ENCODE results near the gene SCG3. TPM values are rescaled to one million over a fixed set of nuclear protein-coding genes. Genes with fewer than 3 reads are reported as not detected.

Gene SCG3
- total RNA-seq, 1 donor from 2014 or later, result 1.5 TPM

- H3K4me3 ChIP-seq, result no peak overlapping the region
- DNase-seq (ENCODE audit: extremely low spot score in 2 of 2), result no peak
- intact Hi-C loops (cut with DNase I), result no loop called here
- H3K27me3 ChIP-seq, result no peaks in the 10 kb centered on the region
- no peaks in the 10 kb centered on the region for H3K36me3 ChIP-seq
- no peaks in the 10 kb centered on the region for H3K9me3 ChIP-seq
- no peak overlapping the region for H3K27ac ChIP-seq
- TF ChIP-seq CTCF (IDR thresholded peaks at IDR 0.05) (no peak), POLR2AphosphoS5 (IDR thresholded peaks at IDR 0.05; ENCODE audit: insufficient read depth in 1 of 2, low read depth in 1 of 2) (no peak), POLR2A (IDR thresholded peaks at IDR 0.05) (no peak)
- no peaks in the 10 kb centered on the region for H3K4me1 ChIP-seq
Observed at GRCh38 chr15:51672155-51672687, 9.1 kb upstream of the SCG3 start.

- no peaks in the 10 kb centered on the region for H3K27me3 ChIP-seq
- intact Hi-C loops (cut with DNase I), result no loop called here
- TF ChIP-seq POLR2AphosphoS5 (IDR thresholded peaks at IDR 0.05; ENCODE audit: insufficient read depth in 1 of 2, low read depth in 1 of 2) (no peak), CTCF (IDR thresholded peaks at IDR 0.05) (no peak), POLR2A (IDR thresholded peaks at IDR 0.05) (no peak)
- DNase-seq (ENCODE audit: extremely low spot score in 2 of 2), result no peak
- H3K36me3 ChIP-seq, result no peaks in the 10 kb centered on the region
- H3K27ac ChIP-seq, result no peak overlapping the region
- H3K9me3 ChIP-seq, result no peaks in the 10 kb centered on the region
- H3K4me3 ChIP-seq, result no peak overlapping the region
- H3K4me1 ChIP-seq, result no peaks in the 10 kb centered on the region
Observed at GRCh38 chr15:51672913-51673857, 8.1 kb upstream of the SCG3 start.

GRCh38 chr15:51675234-51675633 is 6.1 kb upstream of the SCG3 start:
- no peaks in the 10 kb centered on the region for H3K27me3 ChIP-seq
- H3K27ac ChIP-seq, result no peak overlapping the region
- H3K36me3 ChIP-seq, result no peaks in the 10 kb centered on the region
- intact Hi-C loops (cut with DNase I), result no loop called here
- no peak for DNase-seq (ENCODE audit: extremely low spot score in 2 of 2)
- H3K9me3 ChIP-seq, result no peaks in the 10 kb centered on the region
- no peak for TF ChIP-seq POLR2A (IDR thresholded peaks at IDR 0.05)
- no peak for TF ChIP-seq POLR2AphosphoS5 (IDR thresholded peaks at IDR 0.05; ENCODE audit: insufficient read depth in 1 of 2, low read depth in 1 of 2)
- no peak for TF ChIP-seq CTCF (IDR thresholded peaks at IDR 0.05)
- no peak overlapping the region for H3K4me3 ChIP-seq
- H3K4me1 ChIP-seq, result no peaks in the 10 kb centered on the region

DNA sequence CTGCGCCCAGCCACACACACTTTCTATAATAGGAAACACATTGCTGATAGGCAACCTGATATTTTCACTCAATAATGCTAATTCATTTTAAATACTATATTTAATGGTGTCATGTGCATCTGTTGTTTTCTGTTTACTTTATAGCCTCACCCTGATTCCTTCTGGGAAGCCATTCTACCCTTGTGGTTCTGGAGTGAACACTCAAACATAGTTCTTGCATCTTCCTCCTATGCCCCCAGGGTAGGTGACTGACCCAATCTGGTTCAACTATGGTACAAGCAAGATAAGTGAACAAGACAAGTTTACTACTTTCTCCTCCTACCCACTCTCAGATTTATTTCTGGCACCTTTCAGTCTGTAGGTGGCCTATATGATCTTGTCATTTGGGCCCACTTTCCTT is 4.3 kb upstream of the SCG3 start:
- DNase-seq (ENCODE audit: extremely low spot score in 2 of 2), result no peak
- Histone ChIP-seq H3K4me3 (no peak overlapping the region), H3K9me3 (no peaks in the 10 kb centered on the region), H3K27ac (no peak overlapping the region), H3K27me3 (no peaks in the 10 kb centered on the region), H3K4me1 (peaks cover 4% of the 10 kb centered on the region), H3K36me3 (no peaks in the 10 kb centered on the region)
- TF ChIP-seq CTCF (IDR thresholded peaks at IDR 0.05) (no peak), POLR2A (IDR thresholded peaks at IDR 0.05) (no peak), POLR2AphosphoS5 (IDR thresholded peaks at IDR 0.05; ENCODE audit: insufficient read depth in 1 of 2, low read depth in 1 of 2) (no peak)
- intact Hi-C loops (cut with DNase I), result no loop called here

DNA sequence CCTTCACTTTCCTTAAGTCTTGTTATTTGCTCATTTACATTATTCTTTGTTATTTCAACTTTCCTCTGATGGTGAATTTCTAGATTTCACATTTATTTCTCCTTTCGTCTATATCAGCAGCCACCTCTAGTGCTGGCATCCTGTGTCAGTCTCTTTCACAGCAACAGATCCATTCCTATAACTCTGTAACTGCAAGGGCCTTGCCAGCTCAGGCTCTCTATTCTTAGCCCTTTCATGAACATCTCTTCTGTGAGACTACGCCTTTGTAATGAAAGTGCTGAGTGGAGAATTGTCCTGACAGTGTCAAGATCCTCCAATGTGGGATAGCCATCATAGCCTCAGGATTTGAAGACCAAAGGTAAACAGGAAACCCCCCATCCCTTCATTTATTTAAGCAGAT is 3.9 kb upstream of the SCG3 start:
- no peak overlapping the region for H3K4me3 ChIP-seq
- no peaks in the 10 kb centered on the region for H3K36me3 ChIP-seq
- TF ChIP-seq POLR2A (IDR thresholded peaks at IDR 0.05) (no peak), POLR2AphosphoS5 (IDR thresholded peaks at IDR 0.05; ENCODE audit: insufficient read depth in 1 of 2, low read depth in 1 of 2) (no peak), CTCF (IDR thresholded peaks at IDR 0.05) (no peak)
- no peaks in the 10 kb centered on the region for H3K9me3 ChIP-seq
- H3K27me3 ChIP-seq, result no peaks in the 10 kb centered on the region
- no peak for DNase-seq (ENCODE audit: extremely low spot score in 2 of 2)
- intact Hi-C loops (cut with DNase I), result no loop called here
- peaks cover 4% of the 10 kb centered on the region for H3K4me1 ChIP-seq
- no peak overlapping the region for H3K27ac ChIP-seq

Data from vagina (tissue), 2 donors.